NCI-H1436 treated with DMSO at 0.1 percent for 48 hours (cell line): ENCODE results near the gene ZNF385C.

Experiments
- DNase-seq: peaks from one replicate; lab custom pipeline; 2025; lab: John Stamatoyannopoulos, UW

The ZNF385C gene

DNA sequence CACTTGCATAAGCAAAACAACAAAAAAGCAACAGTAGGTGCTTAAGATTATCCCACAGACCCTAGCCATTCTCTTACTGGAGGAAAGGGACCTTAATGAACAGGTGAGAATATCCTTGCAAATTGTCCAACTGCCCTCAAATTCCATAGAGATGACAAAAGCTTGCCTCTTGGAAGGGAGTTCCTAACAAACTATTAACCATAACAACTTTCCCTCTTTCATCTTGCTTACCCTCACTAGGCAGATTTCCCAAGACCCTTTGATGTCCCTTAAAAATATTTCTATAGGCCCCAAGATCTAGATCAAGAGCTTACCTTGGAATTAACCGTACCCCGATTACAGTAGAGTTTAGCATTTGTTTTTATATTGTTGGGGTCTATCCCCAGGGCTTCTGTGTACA, 109.9 kb downstream of the ZNF385C start:
- DNase-seq, result no peak

DNA sequence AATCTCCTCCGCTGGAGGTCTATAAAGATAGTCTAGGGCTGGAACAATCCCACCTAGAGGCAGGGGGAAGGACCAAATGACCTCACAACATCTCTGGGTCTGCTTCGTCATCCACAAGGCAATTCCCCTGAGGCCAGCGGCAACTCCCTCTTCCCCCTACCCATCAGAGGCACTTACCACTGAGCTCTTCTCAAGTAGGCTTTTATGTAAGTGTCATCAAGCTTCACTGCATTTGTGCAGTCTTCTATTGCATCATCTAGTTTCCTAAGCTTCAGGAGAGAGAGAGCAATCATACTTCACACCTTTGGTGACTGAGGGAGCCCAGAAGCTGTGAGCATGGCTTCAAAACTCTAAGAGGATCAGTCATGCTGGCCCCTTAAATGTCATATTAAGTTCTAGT, 110.6 kb downstream of the ZNF385C start:
- peak; percentile 10 for DNase-seq

DNA sequence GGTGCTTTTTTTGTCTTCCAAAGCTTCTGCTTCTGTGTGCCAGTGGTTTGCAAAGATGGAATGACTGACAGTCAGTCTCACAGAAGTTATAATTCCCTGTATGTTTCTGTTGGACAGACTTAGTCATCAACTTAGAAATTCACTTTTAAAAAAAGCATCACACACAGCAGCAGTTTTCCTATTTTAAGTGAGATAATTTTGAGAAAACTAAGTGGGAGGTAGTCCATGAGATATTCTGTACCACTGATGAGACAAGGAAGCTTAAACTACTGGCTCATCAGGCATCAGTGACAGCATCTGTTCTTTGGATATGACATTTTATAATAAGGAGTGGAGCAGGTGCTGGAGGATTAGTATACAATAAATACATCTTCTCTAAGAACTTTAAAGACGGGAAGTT, 111.6 kb downstream of the ZNF385C start:
- DNase-seq, result no peak

DNA sequence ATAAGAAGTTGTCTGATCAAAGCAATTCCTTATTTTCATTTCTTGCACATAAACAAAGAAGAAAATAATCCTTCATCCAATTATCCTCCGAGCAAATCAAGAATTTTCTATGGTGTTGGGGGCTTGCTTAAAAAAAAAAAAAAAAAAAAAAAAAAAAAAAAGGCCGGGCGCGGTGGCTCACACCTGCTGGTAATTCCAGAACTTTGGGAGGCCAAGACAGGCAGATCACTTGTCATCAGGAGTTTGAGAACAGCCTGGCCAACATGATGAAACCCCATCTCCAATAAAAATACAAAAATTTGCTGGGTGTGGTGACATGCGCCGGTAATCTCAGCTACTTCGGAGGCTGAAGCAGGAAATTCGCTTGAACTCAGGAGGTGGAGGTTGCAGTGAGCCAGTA, 112.4 kb downstream of the ZNF385C start:
- DNase-seq, result no peak

DNA sequence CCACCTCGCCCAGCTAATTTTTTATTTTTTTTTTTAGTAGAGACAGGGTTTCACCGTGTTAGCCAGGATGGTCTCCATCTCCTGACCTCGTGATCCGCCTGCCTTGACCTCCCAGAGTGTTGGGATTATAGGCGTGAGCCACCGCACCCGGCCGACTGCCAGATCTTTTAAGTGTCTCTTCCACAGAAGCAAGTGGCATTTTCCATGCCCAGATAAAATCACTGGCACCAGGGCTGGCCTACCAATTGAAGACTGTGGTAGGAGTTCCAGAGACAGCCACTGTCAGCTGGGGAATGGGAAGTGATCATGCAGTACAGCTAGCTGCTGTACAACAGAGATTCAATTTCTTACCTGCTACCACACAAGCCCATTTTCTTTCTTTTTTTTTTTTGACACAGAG, 113.8 kb downstream of the ZNF385C start:
- DNase-seq, result no peak

DNA sequence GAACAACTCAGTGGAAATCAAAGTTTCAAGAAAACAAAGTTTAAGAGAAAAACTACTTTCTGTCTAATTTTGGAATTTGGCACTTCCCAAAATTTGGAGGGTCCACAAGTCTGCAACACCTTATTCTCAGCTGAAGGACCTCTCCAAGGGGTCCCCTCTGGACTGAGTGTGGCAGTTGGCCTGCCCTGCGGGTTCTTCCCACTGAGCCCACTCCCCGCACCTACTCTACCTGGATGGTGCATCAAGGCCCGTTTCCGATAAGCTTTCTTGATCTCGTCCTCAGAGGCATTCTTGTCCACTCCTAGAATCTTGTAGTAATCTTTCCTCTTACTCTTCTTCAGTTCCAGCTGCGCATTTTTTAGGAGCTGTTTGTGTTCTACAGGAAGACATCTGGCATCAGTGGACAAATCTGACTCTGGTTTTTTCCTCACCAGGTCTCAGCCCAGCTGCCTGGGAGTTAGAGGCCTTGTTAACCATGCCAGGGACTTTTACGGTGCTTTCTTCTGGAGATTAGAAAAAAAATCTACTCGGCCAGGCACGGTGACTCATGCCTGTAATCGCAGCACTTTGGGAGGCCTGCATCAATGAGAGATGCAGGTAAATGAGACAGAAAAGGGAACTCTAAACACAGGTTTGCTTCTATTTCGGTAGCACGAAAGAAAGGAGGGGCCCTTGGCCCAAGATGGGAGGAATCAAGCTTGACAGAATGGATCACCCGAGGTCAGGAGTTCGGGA, 116.1 kb downstream of the ZNF385C start:
- no peak for DNase-seq

DNA sequence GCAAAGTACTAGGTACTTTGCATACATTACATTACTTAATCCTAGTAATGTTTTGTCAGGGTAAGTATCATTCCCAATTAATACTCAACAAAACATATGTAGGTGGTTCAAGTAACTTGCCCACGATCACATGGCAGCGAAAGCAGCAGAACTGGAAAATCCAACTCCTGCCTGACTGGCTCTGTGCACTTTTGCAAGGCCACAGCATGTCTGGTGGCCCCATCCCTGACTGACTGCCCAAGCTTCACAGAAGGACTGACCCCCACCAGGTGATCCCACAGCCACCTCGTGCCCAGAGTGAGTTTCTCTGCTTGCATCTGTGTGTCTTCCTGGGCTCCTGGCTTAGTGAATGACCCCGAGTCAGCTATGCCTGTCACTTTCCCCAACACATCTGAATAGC, 120.3 kb downstream of the ZNF385C start:
- DNase-seq, result no peak

DNA sequence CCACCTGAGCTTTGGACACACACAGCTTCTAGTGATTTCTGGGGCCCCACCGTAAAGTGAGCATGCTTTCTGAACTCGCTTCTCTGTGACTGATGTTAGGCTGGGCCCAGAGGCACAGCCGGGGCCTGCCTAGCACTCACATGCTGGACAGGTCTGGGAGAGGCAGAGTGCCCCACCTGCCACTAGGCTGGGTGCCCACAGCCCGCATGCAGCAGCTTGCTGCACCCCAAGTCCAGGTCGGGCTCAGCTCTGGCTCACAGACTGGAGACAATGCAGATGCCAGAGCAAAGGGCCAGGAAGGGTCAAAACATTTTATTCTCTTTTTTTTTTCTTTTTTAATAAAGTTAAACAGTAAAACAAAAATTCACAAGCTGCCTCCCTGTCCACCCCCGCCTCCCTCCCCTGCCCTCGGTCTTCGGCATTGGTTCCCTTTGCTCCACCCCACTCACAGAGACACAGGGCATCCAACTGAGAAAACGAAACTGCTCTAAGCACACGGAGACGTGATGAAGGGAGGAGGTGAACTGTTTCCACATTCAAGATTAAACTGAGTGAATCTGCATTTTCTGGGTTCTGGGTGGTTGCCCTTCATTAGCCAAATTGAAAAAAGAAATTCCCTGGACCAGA, 122.0 kb downstream of the ZNF385C start:
- DNase-seq, result no peak
